SHP77 treated with DMSO at 0.1 percent for 48 hours (cell line): ENCODE measurements around the gene GADD45B.

Experiments
- DNase-seq: peaks from one replicate; lab custom pipeline; 2025; lab: John Stamatoyannopoulos, UW

The GADD45B gene

GRCh38 chr19:2475702-2476450 lies at the start of gene GADD45B:
Gene GADD45B, plus strand, starts transcription at chr19:2476127. Its CDS starts 232 bp downstream, at chr19:2476359.
- peak; percentile 68 for DNase-seq

GRCh38 chr19:2426611-2427428 lies 49.1 kb upstream of the GADD45B start:
- DNase-seq: no peak

GRCh38 chr19:2427429-2428320 lies 48.3 kb upstream of the GADD45B start, which contains the start of gene TIMM13:
Gene TIMM13, minus strand, starts transcription at chr19:2427586. Its CDS starts 53 bp downstream, at chr19:2427533.
- peak; percentile 88 for DNase-seq

GRCh38 chr19:2428321-2428690 lies 47.6 kb upstream of the GADD45B start:
- DNase-seq: peak; percentile 22

- DNase-seq: no peak
Measured at GRCh38 chr19:2428756-2429711, 46.9 kb upstream of the GADD45B start.

- no peak for DNase-seq
Measured at GRCh38 chr19:2429917-2430535, 45.9 kb upstream of the GADD45B start.

GRCh38 chr19:2431318-2432055 lies 44.4 kb upstream of the GADD45B start:
- no peak for DNase-seq

GRCh38 chr19:2432131-2432848 lies 43.6 kb upstream of the GADD45B start:
- no peak for DNase-seq

GRCh38 chr19:2433854-2434253 lies 42.1 kb upstream of the GADD45B start:
- no peak for DNase-seq

GRCh38 chr19:2434267-2434666 lies 41.7 kb upstream of the GADD45B start:
- DNase-seq: no peak

- DNase-seq: no peak
Measured at GRCh38 chr19:2434721-2435265, 41.1 kb upstream of the GADD45B start.

GRCh38 chr19:2436384-2436783 lies 39.5 kb upstream of the GADD45B start:
- DNase-seq: no peak

- no peak for DNase-seq
Measured at GRCh38 chr19:2436926-2437325, 39.0 kb upstream of the GADD45B start.

- no peak for DNase-seq
Measured at GRCh38 chr19:2438178-2438577, 37.7 kb upstream of the GADD45B start.

GRCh38 chr19:2440515-2440914 lies 35.4 kb upstream of the GADD45B start:
- no peak for DNase-seq

GRCh38 chr19:2441096-2441752 lies 34.7 kb upstream of the GADD45B start:
- DNase-seq: no peak

- no peak for DNase-seq
Measured at GRCh38 chr19:2443116-2443784, 32.7 kb upstream of the GADD45B start.

- no peak for DNase-seq
Measured at GRCh38 chr19:2443785-2444182, 32.1 kb upstream of the GADD45B start.
